Activated CD8-positive, alpha-beta T cell treated with anti-CD3 and anti-CD28 coated beads for 36 hours (primary cell): ENCODE measurements around the gene EIF4B. TPM values are rescaled to one million over a fixed set of nuclear protein-coding genes. Genes with fewer than 3 reads are reported as not detected.

ENCODE experiments used
- ATAC-seq: fragments of 200-7000 bp; cut with Tn5 transposase; one replicate; pipeline ENCODE4 v1.10.0; 2021; ENCODE audit warnings: mild to moderate bottlenecking, moderate library complexity
- CTCF ChIA-PET: fragments of 350-600 bp; sonication (Branson Sonifier 250); formaldehyde crosslinking; loops from one replicate; lab custom pipeline; 2021; ENCODE audit warnings: antibody characterized with exemption; lab: Charles Lee
- POLR2A ChIA-PET: fragments of 350-600 bp; sonication (Branson Sonifier 250); formaldehyde crosslinking; loops from one replicate; lab custom pipeline; 2021; ENCODE audit warnings: antibody characterized with exemption; lab: Charles Lee
- DNase-seq: peaks from one replicate; pipeline ENCODE4 v3.0.0-alpha.2; 2020
- H3K27ac Mint-ChIP-seq: one replicate; pipeline ENCODE4 v1.8.0; 2021; ENCODE audit warnings: mild to moderate bottlenecking, mixed read lengths
- H3K27me3 Mint-ChIP-seq: one replicate; pipeline ENCODE4 v1.8.0; 2021; ENCODE audit warnings: mixed read lengths
- H3K36me3 Mint-ChIP-seq: one replicate; pipeline ENCODE4 v1.8.0; 2021; ENCODE audit warnings: low read depth, mixed read lengths
- H3K4me1 Mint-ChIP-seq: one replicate; pipeline ENCODE4 v1.8.0; 2021; ENCODE audit warnings: low read depth, mixed read lengths
- H3K4me3 Mint-ChIP-seq: one replicate; pipeline ENCODE4 v1.8.0; 2021; ENCODE audit warnings: mild to moderate bottlenecking, moderate library complexity, mixed read lengths
- H3K9me3 Mint-ChIP-seq: one replicate; pipeline ENCODE4 v1.8.0; 2021; ENCODE audit warnings: mixed read lengths
- CTCF ChIP-seq: fragments of 200-600 bp; IDR thresholded peaks from one replicate; pipeline ENCODE4 v1.8.0; 2022; ENCODE audit warnings: antibody characterized with exemption, mild to moderate bottlenecking
- intact Hi-C: fragments of 100-400 bp; cut with micrococcal nuclease; formaldehyde crosslinking; loops from one replicate; pipeline ENCODE4 v1.10.0; 2022
- total RNA-seq, 2 experiments: library from RNA; stranded (reverse); gene quantifications; one replicate each; pipeline ENCODE4 v1.2.3, GENCODE V29; 2021

EIF4B gene
- total RNA-seq, 2 experiments from 2014 or later: 789 to 814 TPM

GRCh38 chr12:53042607-53043454 lies 36.6 kb downstream of the EIF4B start:
- H3K4me3 Mint-ChIP-seq: no peak overlapping the region
- no peaks in the 10 kb centered on the region for H3K27me3 Mint-ChIP-seq
- ATAC-seq: no peak
- H3K4me1 Mint-ChIP-seq: peaks cover 20% of the 10 kb centered on the region
- CTCF ChIA-PET: interaction anchor here (1.8 to 4.1 kb wide), 2 partner anchors 10 to 11 kb away, joined by 5 to 25 read pairs; no protein-coding TSS in a partner anchor
- H3K9me3 Mint-ChIP-seq: no peaks in the 10 kb centered on the region
- DNase-seq: no peak
- POLR2A ChIA-PET: interaction anchor here (0.8 to 4.7 kb wide), 6 partner anchors 9 to 60 kb away, joined by 3 to 29 read pairs (median 4); partner anchors contain the start of gene EIF4B
- TF ChIP-seq CTCF: no peak
- peaks cover 29% of the 10 kb centered on the region for H3K36me3 Mint-ChIP-seq
- H3K27ac Mint-ChIP-seq: no peak overlapping the region
- intact Hi-C loops: no loop called here

GRCh38 chr12:53044052-53044581 lies 37.9 kb downstream of the EIF4B start:
- no peaks in the 10 kb centered on the region for H3K9me3 Mint-ChIP-seq
- ChIA-PET CTCF (interaction anchor here (1.1 to 4.1 kb wide), 5 partner anchors 9 to 55 kb away, joined by 3 to 25 read pairs (median 5); no protein-coding TSS in a partner anchor), POLR2A (interaction anchor here (1.0 to 4.7 kb wide), 6 partner anchors 10 to 980 kb away, joined by 4 to 29 read pairs (median 6); no protein-coding TSS in a partner anchor)
- no peak overlapping the region for H3K4me3 Mint-ChIP-seq
- H3K27me3 Mint-ChIP-seq: no peaks in the 10 kb centered on the region
- ATAC-seq (no peak), DNase-seq (no peak)
- peaks cover 19% of the 10 kb centered on the region for H3K36me3 Mint-ChIP-seq
- intact Hi-C loops: no loop called here
- TF ChIP-seq CTCF: no peak
- H3K4me1 Mint-ChIP-seq: peaks cover 22% of the 10 kb centered on the region
- H3K27ac Mint-ChIP-seq: no peak overlapping the region

- Mint-ChIP-seq H3K27ac (no peak overlapping the region), H3K27me3 (no peaks in the 10 kb centered on the region), H3K36me3 (peaks cover 11% of the 10 kb centered on the region), H3K4me1 (peaks cover 27% of the 10 kb centered on the region), H3K9me3 (no peaks in the 10 kb centered on the region), H3K4me3 (peak overlapping the region; percentile 19)
- TF ChIP-seq CTCF: no peak
- intact Hi-C loops: no loop called here
- no peak for ATAC-seq
- no peak for DNase-seq
- ChIA-PET POLR2A (interaction anchor here (0.8 to 4.7 kb wide), 8 partner anchors 14 to 981 kb away, joined by 3 to 29 read pairs (median 6); partner anchors contain the start of gene SPRYD3), CTCF (interaction anchor here (1.1 to 4.1 kb wide), 10 partner anchors 7 to 276 kb away, joined by 3 to 25 read pairs (median 5); partner anchors contain the start of gene AAAS)
Measured at GRCh38 chr12:53044896-53045695, 38.8 kb downstream of the EIF4B start.

- ATAC-seq (no peak), DNase-seq (no peak)
- intact Hi-C loops: no loop called here
- Mint-ChIP-seq H3K9me3 (no peaks in the 10 kb centered on the region), H3K36me3 (peaks cover 9% of the 10 kb centered on the region), H3K4me3 (peak overlapping the region; percentile 85), H3K4me1 (peaks cover 27% of the 10 kb centered on the region), H3K27ac (no peak overlapping the region), H3K27me3 (no peaks in the 10 kb centered on the region)
- TF ChIP-seq CTCF: no peak
- POLR2A ChIA-PET: interaction anchor here (0.8 to 4.7 kb wide), 6 partner anchors 8 to 39 kb away, joined by 3 to 29 read pairs (median 5); partner anchors contain the start of gene SPRYD3
- CTCF ChIA-PET: interaction anchor here (1.0 to 2.7 kb wide), 7 partner anchors 8 to 275 kb away, joined by 3 to 21 read pairs (median 4); partner anchors contain the start of gene AAAS
Measured at GRCh38 chr12:53045696-53046045, 39.4 kb downstream of the EIF4B start.
